GM12878 (cell line): Measurements from ENCODE around the gene CCDC12. TPM values are rescaled to one million over a fixed set of nuclear protein-coding genes. Genes with fewer than 3 reads are reported as not detected.

Experiments
- ATAC-seq: fragments of 200-7000 bp; cut with Tn5 transposase; 3 replicates; pipeline ENCODE4 v1.9.1; 2020; ENCODE audit warnings: mild to moderate bottlenecking, moderate library complexity
- BruUV-seq: library from RNA; stranded (reverse); fragments of 400-500 nt; replicated peaks from 2 replicates; lab custom pipeline; 2021; lab: Mats Ljungman, UMichigan
- CTCF ChIA-PET: fragments of 300-600 bp; sonication (Branson Sonifier 250); formaldehyde crosslinking; extraction: SDS; loops from one replicate; lab custom pipeline; 2021; ENCODE audit warnings: inconsistent platforms; lab: Yijun Ruan, JAX
- POLR2A ChIA-PET: fragments of 350-600 bp; formaldehyde crosslinking; extraction: SDS; loops from one replicate; lab custom pipeline; 2021; ENCODE audit warnings: inconsistent platforms; lab: Charles Lee
- RAD21 ChIA-PET: fragments of 300-600 bp; sonication (Branson Sonifier 250); formaldehyde crosslinking; loops from one replicate; lab custom pipeline; 2023; ENCODE audit warnings: antibody characterized with exemption; ENCODE audit not compliant: unreplicated experiment; lab: Charles Lee
- SMC1A ChIA-PET: fragments of 300-600 bp; sonication (Branson Sonifier 250); formaldehyde crosslinking; loops from one replicate; lab custom pipeline; 2023; ENCODE audit not compliant: unreplicated experiment, uncharacterized antibody; lab: Charles Lee
- DNase-seq: peaks from one replicate; pipeline ENCODE4 v3.0.0-alpha.2; 2011; ENCODE audit warnings: low read depth, low spot score
- FAIRE-seq: peaks from 3 replicates; lab custom pipeline; 2011; peaks lifted over from hg19 to GRCh38; lab: Jason Lieb, UNC
- H2AFZ ChIP-seq: 2 replicates; pipeline ENCODE4 v1.6.0; 2011; ENCODE audit warnings: low read depth, low read length, control low read depth; ENCODE audit not compliant: control insufficient read depth
- H3K27ac ChIP-seq: 2 replicates; pipeline ENCODE4 v1.5.1; 2011; ENCODE audit warnings: control low read depth; ENCODE audit not compliant: control insufficient read depth, insufficient read depth
- H3K27me3 ChIP-seq, 2 experiments: replicated peaks in 1 of 2; 2 replicates each; pipeline versions ENCODE4 v1.6.0 to v1.6.1; 2011; ENCODE audit warnings: low read length in 1 of 2; ENCODE audit not compliant: control insufficient read depth in 2 of 2, insufficient read depth in 2 of 2
- H3K36me3 ChIP-seq, 2 experiments: 2 replicates each; pipeline ENCODE4 v1.5.1; 2011; ENCODE audit warnings: low read length in 1 of 2; ENCODE audit not compliant: control insufficient read depth in 2 of 2, insufficient read depth in 2 of 2
- H3K4me1 ChIP-seq: 2 replicates; pipeline ENCODE4 v1.6.1; 2011; ENCODE audit warnings: mild to moderate bottlenecking, low read length, moderate library complexity, mixed read lengths; ENCODE audit not compliant: control insufficient read depth, insufficient read depth
- H3K4me2 ChIP-seq: 2 replicates; pipeline ENCODE4 v1.6.0; 2011; ENCODE audit warnings: control low read depth; ENCODE audit not compliant: control insufficient read depth, insufficient read depth
- H3K4me3 ChIP-seq: fragments of 200-600 bp; sonication (generic); 2 replicates; pipeline ENCODE4 v1.5.1; 2016
- H3K79me2 ChIP-seq: 2 replicates; pipeline ENCODE4 v1.6.0; 2011; ENCODE audit warnings: low read length; ENCODE audit not compliant: control insufficient read depth, insufficient read depth
- H3K9ac ChIP-seq: 2 replicates; pipeline ENCODE4 v1.8.0; 2011; ENCODE audit warnings: low read length, control low read depth, mixed read lengths; ENCODE audit not compliant: control insufficient read depth, insufficient read depth
- H3K9me3 ChIP-seq: replicated peaks from 3 replicates; pipeline ENCODE4 v1.5.1; 2011; ENCODE audit warnings: mild to moderate bottlenecking, low read length; ENCODE audit not compliant: control insufficient read depth, insufficient read depth
- H4K20me1 ChIP-seq: 2 replicates; pipeline ENCODE4 v1.6.0; 2011; ENCODE audit not compliant: control insufficient read depth, insufficient read depth
- ATF7 ChIP-seq: fragments of 450-650 bp; IDR thresholded peaks from 2 replicates; pipeline ENCODE4 v1.6.1; 2016; ENCODE audit warnings: low read depth, mild to moderate bottlenecking
- BACH1 ChIP-seq: fragments of 450-650 bp; IDR thresholded peaks from 2 replicates; pipeline ENCODE4 v1.6.1; 2017; ENCODE audit warnings: mild to moderate bottlenecking, borderline replicate concordance
- BHLHE40 ChIP-seq, 2 experiments: fragments of 450-650 bp in 1 of 2; IDR thresholded peaks; 2 replicates each; pipeline ENCODE4 v1.6.1; 2011 to 2017; ENCODE audit warnings: low read depth in 2 of 2, borderline replicate concordance in 1 of 2, improper control_type of control experiment in 1 of 2, low read length in 1 of 2, mild to moderate bottlenecking in 1 of 2
- CBFB ChIP-seq: IDR thresholded peaks from 2 replicates; pipeline ENCODE4 v1.6.1; 2016; ENCODE audit warnings: antibody characterized with exemption, low read depth
- CBX5 ChIP-seq: sonication (generic); IDR thresholded peaks from 2 replicates; pipeline ENCODE4 v1.6.1; 2016; ENCODE audit warnings: low read depth, moderate library complexity, mild to moderate bottlenecking, inconsistent platforms
- CEBPB ChIP-seq, 2 experiments: fragments of 150-350 bp in 1 of 2; IDR thresholded peaks; 2 replicates each; pipeline ENCODE4 v1.6.1; 2012 to 2014; ENCODE audit warnings: low read depth in 2 of 2, low read length in 2 of 2, borderline replicate concordance in 1 of 2, inconsistent platforms in 1 of 2
- CHD2 ChIP-seq: IDR thresholded peaks from 2 replicates; pipeline ENCODE4 v1.6.1; 2011; ENCODE audit warnings: low read depth, low read length, improper control_type of control experiment, borderline replicate concordance
- GATAD2B ChIP-seq: fragments of 450-650 bp; conservative IDR thresholded peaks from 2 replicates; pipeline ENCODE4 v1.6.1; 2017; ENCODE audit warnings: low read depth, mild to moderate bottlenecking, moderate library complexity
- HDGF ChIP-seq: fragments of 450-650 bp; IDR thresholded peaks from 2 replicates; pipeline ENCODE4 v1.6.1; 2016; ENCODE audit warnings: antibody characterized with exemption
- IRF4 ChIP-seq: IDR thresholded peaks from 2 replicates; pipeline ENCODE4 v1.6.1; 2011; ENCODE audit warnings: low read depth, low read length
- MEF2A ChIP-seq: IDR thresholded peaks from 2 replicates; pipeline ENCODE4 v1.6.1; 2011; ENCODE audit warnings: low read depth, mild to moderate bottlenecking, low read length, moderate library complexity; ENCODE audit not compliant: insufficient read depth
- NFXL1 ChIP-seq: fragments of 450-650 bp; IDR thresholded peaks from 2 replicates; pipeline ENCODE4 v1.6.1; 2017; ENCODE audit warnings: antibody characterized with exemption, mild to moderate bottlenecking, borderline replicate concordance
- POLR2AphosphoS2 ChIP-seq: IDR thresholded peaks from 2 replicates; pipeline ENCODE4 v1.6.1; 2011; ENCODE audit warnings: low read depth, mild to moderate bottlenecking, low read length, improper control_type of control experiment, moderate library complexity
- POLR2AphosphoS5 ChIP-seq: IDR thresholded peaks from 2 replicates; pipeline ENCODE4 v1.6.1; 2011; ENCODE audit warnings: mild to moderate bottlenecking, low read length, inconsistent platforms
- YBX1 ChIP-seq: fragments of 450-650 bp; IDR thresholded peaks from 2 replicates; pipeline ENCODE4 v1.6.1; 2016; ENCODE audit warnings: antibody characterized with exemption
- WGBS: methylation state at CpG from one replicate; pipeline ENCODE4 v1.1.6; 2016; ENCODE audit warnings: low lambda C conversion rate; ENCODE audit not compliant: insufficient replicate concordance, insufficient coverage; ENCODE audit errors: missing lambda C conversion rate; 5-methylcytosine and 5-hydroxymethylcytosine counted together
- in situ Hi-C: fragments of 300-500 bp; cut with MboI; formaldehyde crosslinking; loops from 9 replicates; pipeline ENCODE4 v1.14.3; 2018; ENCODE audit warnings: mixed read lengths
- intact Hi-C: fragments of 100-400 bp; cut with micrococcal nuclease; formaldehyde crosslinking; loops from one replicate; pipeline ENCODE4 v1.14.2; 2022; ENCODE audit not compliant: unreplicated experiment
- polyA plus RNA-seq, 11 experiments: library from polyadenylated mRNA; depleted of rRNA in 4 of 11; unstranded in 6 of 11; stranded (reverse) in 5 of 11; fragments of >200 nt; fragmentation: Nextera tagmentation in 4 of 11; fragmentation: Illumina TruSeq in 1 of 11; extraction: Ambion mirVana in 4 of 11; extraction: Trizol in 1 of 11; gene quantifications; 1 replicate in 1 of 11; 2 replicates in 10 of 11; pipeline versions ENCODE4 v1.2.1 to v1.2.3, GENCODE V29; 2011 to 2016; ENCODE audit warnings: inconsistent platforms in 2 of 11, missing spikeins in 2 of 11, low read depth in 1 of 11
- total RNA-seq, 4 experiments: library from RNA; depleted of rRNA in 3 of 4; stranded (reverse); fragments of >200 nt in 3 of 4; fragmentation: Illumina TruSeq in 1 of 4; extraction: Trizol in 1 of 4; gene quantifications; 2 replicates each; pipeline versions ENCODE4 v1.2.1 to v1.2.3, GENCODE V29; 2013 to 2021
- TF ChIP-seq, protein P1 (sequence below): fragments of 450-650 bp; IDR thresholded peaks from 2 replicates; pipeline ENCODE4 v1.6.1; 2017; ENCODE audit warnings: mild to moderate bottlenecking, low read depth, inconsistent platforms; ENCODE audit not compliant: poor library complexity, severe bottlenecking
- TF ChIP-seq, protein P2 (sequence below): fragments of 450-650 bp; IDR thresholded peaks from 2 replicates; pipeline ENCODE4 v1.6.1; 2018; ENCODE audit warnings: borderline replicate concordance, mild to moderate bottlenecking; ENCODE audit not compliant: partially characterized antibody
- TF ChIP-seq, protein P3 (sequence below): IDR thresholded peaks from 2 replicates; pipeline ENCODE4 v1.6.1; 2011; ENCODE audit warnings: low read depth, mild to moderate bottlenecking, low read length, moderate library complexity, borderline replicate concordance; ENCODE audit errors: extremely low read depth

CCDC12 gene
- total and polyA plus RNA-seq, 10 of the 15 experiments (the other 5 are each of a cell fraction or from before 2014, with no cell fraction given) = 9.2 to 91.4 (median 61.3) TPM

DNA sequence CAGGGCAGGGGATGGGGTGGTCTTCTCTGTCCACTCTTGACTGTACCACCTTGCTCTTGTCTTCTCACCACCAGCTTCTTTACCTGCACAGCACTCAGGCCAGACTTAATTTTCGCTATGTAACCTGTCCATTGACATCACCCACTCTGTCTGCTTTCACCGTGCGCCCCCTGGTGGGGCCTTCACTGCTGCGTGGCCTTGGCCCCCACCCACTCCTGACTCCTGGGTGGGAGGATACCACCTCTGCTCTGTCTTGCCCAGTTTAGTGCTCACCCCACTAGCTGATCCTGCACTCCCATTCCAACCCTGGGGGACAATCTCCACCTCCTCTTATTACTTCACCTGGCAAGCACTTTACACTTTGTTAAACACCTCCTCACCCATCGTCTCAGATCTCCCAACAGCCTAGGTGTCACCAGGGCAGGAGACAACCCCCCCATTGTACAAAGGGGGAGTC, 81.3 kb downstream of the CCDC12 start (continued):
- TF ChIP-seq, protein P1, sequence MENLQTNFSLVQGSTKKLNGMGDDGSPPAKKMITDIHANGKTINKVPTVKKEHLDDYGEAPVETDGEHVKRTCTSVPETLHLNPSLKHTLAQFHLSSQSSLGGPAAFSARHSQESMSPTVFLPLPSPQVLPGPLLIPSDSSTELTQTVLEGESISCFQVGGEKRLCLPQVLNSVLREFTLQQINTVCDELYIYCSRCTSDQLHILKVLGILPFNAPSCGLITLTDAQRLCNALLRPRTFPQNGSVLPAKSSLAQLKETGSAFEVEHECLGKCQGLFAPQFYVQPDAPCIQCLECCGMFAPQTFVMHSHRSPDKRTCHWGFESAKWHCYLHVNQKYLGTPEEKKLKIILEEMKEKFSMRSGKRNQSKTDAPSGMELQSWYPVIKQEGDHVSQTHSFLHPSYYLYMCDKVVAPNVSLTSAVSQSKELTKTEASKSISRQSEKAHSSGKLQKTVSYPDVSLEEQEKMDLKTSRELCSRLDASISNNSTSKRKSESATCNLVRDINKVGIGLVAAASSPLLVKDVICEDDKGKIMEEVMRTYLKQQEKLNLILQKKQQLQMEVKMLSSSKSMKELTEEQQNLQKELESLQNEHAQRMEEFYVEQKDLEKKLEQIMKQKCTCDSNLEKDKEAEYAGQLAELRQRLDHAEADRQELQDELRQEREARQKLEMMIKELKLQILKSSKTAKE = no peak
- TF ChIP-seq HDGF (peak; percentile 41; the same call in 1 of the 2 replicates), BACH1 (peak; percentile 27; the same call in 1 of the 2 replicates), ATF7 (peak; percentile 71), CHD2 (no peak), CEBPB (IDR thresholded peaks at IDR 0.05; ENCODE audit: borderline replicate concordance in 1 of 2, low read depth in 2 of 2, low read length in 2 of 2) (no peak), BHLHE40 (IDR thresholded peaks at IDR 0.05; ENCODE audit: borderline replicate concordance in 1 of 2, low read depth in 2 of 2, low read length in 1 of 2) (0 out of 4 replicates have a peak, but pooled peaks of 1 of the 2 experiments have one; percentile 13), POLR2AphosphoS2 (no peak), YBX1 (no peak), IRF4 (0 out of 2 replicates have a peak, but pooled peaks have one; percentile 12)

DNA sequence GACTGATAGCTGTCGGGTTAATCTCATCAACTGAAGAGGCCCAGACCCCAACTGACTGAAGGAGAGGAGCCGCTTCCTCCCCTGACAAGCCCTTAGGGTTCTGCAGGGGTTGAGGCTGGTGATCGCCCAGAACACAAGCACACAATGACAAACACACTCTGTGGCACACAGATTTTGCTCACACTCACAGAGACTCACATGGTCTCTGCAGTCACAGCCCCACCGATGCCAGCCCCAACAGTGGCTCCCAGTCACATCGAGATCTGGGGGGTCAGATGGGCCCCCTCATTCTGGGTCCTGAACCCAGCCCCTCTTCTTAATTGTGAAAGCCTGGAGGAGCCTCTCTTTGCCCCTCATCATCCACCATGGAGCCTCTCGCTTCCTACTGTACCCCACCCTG, 82.3 kb downstream of the CCDC12 start:
- DNase-seq (no peak), FAIRE-seq (no peak), ATAC-seq (no peak)
- 33% methylated on average over 6 of the region's 6 CpGs for WGBS
- Histone ChIP-seq H4K20me1 (peaks cover 3% of the 10 kb centered on the region; the same call in 1 of the 2 replicates), H3K9me3 (no peaks in the 10 kb centered on the region), H3K4me3 (no peak overlapping the region), H2AFZ (no peak overlapping the region), H3K27me3 (peaks cover 2 to 3% of the 10 kb centered on the region in 2 experiments; a peak in 3 of 4 replicates), H3K36me3 (no peaks in the 10 kb centered on the region), H3K27ac (no peak overlapping the region), H3K4me2 (no peak overlapping the region), H3K4me1 (no peaks in the 10 kb centered on the region; the same call in 1 of the 2 replicates), H3K9ac (no peak overlapping the region), H3K79me2 (no peaks in the 10 kb centered on the region)
- intact Hi-C loops (no loop called here), in situ Hi-C loops (no loop called here)
- ChIA-PET SMC1A (interaction anchor here (0.7 to 2.5 kb wide), 7 partner anchors 9 to 189 kb away, joined by 3 to 16 read pairs (median 3); no protein-coding TSS in a partner anchor), RAD21 (interaction anchor here (0.6 to 1.9 kb wide), 5 partner anchors 18 to 552 kb away, joined by 3 to 10 read pairs (median 5); no protein-coding TSS in a partner anchor), CTCF (interaction anchor here (0.8 to 2.9 kb wide), 16 partner anchors 15 to 198 kb away, joined by 3 to 35 read pairs (median 4); partner anchors contain the start of gene PTH1R), POLR2A (interaction anchor here (1.0 kb wide), 1 partner anchor 192 kb away, joined by 4 read pairs; no protein-coding TSS in a partner anchor)
- no TSS peak for BruUV-seq
- TF ChIP-seq CBFB (no peak), CBX5 (no peak), GATAD2B (no peak), POLR2AphosphoS5 (no peak), NFXL1 (no peak), MEF2A (no peak)
- TF ChIP-seq, protein P2, sequence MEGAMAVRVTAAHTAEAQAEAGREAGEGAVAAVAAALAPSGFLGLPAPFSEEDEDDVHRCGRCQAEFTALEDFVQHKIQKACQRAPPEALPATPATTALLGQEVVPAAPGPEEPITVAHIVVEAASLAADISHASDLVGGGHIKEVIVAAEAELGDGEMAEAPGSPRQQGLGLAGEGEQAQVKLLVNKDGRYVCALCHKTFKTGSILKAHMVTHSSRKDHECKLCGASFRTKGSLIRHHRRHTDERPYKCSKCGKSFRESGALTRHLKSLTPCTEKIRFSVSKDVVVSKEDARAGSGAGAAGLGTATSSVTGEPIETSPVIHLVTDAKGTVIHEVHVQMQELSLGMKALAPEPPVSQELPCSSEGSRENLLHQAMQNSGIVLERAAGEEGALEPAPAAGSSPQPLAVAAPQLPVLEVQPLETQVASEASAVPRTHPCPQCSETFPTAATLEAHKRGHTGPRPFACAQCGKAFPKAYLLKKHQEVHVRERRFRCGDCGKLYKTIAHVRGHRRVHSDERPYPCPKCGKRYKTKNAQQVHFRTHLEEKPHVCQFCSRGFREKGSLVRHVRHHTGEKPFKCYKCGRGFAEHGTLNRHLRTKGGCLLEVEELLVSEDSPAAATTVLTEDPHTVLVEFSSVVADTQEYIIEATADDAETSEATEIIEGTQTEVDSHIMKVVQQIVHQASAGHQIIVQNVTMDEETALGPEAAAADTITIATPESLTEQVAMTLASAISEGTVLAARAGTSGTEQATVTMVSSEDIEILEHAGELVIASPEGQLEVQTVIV = no peak
- TF ChIP-seq, protein P3, sequence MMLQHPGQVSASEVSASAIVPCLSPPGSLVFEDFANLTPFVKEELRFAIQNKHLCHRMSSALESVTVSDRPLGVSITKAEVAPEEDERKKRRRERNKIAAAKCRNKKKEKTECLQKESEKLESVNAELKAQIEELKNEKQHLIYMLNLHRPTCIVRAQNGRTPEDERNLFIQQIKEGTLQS = no peak
